HG02840 (cell line): ENCODE measurements around the gene MEPCE.

Experiments
- ATAC-seq: cut with Tn5 transposase; IDR thresholded peaks from one replicate; pipeline ENCODE4 v1.9.1; 2021; ENCODE audit warnings: mild to moderate bottlenecking, moderate library complexity, moderate number of reproducible peaks; ENCODE audit not compliant: unreplicated experiment, low FRiP score

Gene MEPCE

GRCh38 chr7:100481466-100481865 is 51.8 kb downstream of the MEPCE start:
- no peak for ATAC-seq

- ATAC-seq = no peak
Observed at GRCh38 chr7:100482728-100483089, 53.1 kb downstream of the MEPCE start.

DNA sequence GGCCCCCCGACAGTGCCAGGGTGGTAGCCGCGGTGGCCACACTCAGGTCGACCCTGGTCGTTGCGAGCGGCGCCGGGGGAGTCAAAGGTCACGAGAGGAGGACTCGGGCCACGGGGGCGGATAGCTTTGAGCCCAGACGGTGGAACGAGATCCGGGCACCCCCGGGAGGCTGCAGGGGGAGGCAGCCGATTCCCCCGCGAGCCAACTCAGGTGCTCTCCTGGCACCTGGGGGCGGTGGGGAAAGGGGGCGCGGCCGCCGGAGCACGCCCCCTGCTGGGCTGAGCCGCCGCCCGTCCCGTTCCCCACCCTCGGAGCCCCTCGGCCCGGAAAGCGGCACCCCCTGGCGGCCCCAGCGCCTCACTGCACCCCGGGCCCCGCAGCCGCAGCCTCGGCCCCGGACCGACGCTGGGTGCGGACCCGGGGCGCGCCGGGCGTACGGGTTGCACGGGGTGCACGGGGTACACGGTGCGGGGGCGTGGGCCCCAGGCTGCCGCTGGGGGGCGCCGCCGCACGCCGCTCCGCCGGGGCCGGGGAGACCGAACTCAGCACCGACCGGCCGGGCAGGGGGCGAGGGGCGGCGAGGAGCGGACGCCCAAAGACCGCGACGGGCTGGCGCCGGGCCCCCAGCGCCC is 53.6 kb downstream of the MEPCE start:
- ATAC-seq = peak; percentile 37
